Middle frontal gyrus (tissue), 1 donor: ENCODE measurements around the gene GALNT2.
A peak's percentile ranks its signal among the peaks of the same experiment; 100 is the strongest.

Source experiments
- DNase-seq: peaks from one replicate; pipeline ENCODE4 v3.0.0-alpha.2; 2015; ENCODE audit warnings: low spot score; ENCODE audit errors: extremely low spot score

The GALNT2 gene

GRCh38 chr1:230050973-230051735 lies 15.9 kb upstream of the GALNT2 start:
- no peak for DNase-seq

- no peak for DNase-seq
Observed at GRCh38 chr1:230052018-230052417, 15.0 kb upstream of the GALNT2 start.

GRCh38 chr1:230052665-230053064 lies 14.4 kb upstream of the GALNT2 start:
- no peak for DNase-seq

- DNase-seq, result peak; percentile 16
Observed at GRCh38 chr1:230054092-230054749, 12.8 kb upstream of the GALNT2 start.

GRCh38 chr1:230056098-230056497 lies 10.9 kb upstream of the GALNT2 start:
- DNase-seq, result no peak

- peak; percentile 10 for DNase-seq
Observed at GRCh38 chr1:230057100-230057499, 9.9 kb upstream of the GALNT2 start.

GRCh38 chr1:230057681-230058565 lies 9.1 kb upstream of the GALNT2 start:
- DNase-seq, result no peak

- no peak for DNase-seq
Observed at GRCh38 chr1:230058626-230059025, 8.4 kb upstream of the GALNT2 start.

- no peak for DNase-seq
Observed at GRCh38 chr1:230061801-230062200, 5.2 kb upstream of the GALNT2 start.

GRCh38 chr1:230062521-230062920 lies 4.5 kb upstream of the GALNT2 start:
- DNase-seq, result no peak

- DNase-seq, result no peak
Observed at GRCh38 chr1:230064283-230064682, 2.8 kb upstream of the GALNT2 start.

GRCh38 chr1:230065161-230065560 lies 1.9 kb upstream of the GALNT2 start:
- DNase-seq, result no peak

- DNase-seq, result no peak
Observed at GRCh38 chr1:230065571-230065970, 1.5 kb upstream of the GALNT2 start.

GRCh38 chr1:230066031-230066430 lies 1.0 kb upstream of the GALNT2 start:
- DNase-seq, result no peak

GRCh38 chr1:230067419-230067870 lies 407 bp downstream of the GALNT2 start:
- no peak for DNase-seq

GRCh38 chr1:230067871-230068620 lies 1.0 kb downstream of the GALNT2 start:
- no peak for DNase-seq

GRCh38 chr1:230068621-230068873 lies 1.5 kb downstream of the GALNT2 start:
- DNase-seq, result no peak

- no peak for DNase-seq
Observed at GRCh38 chr1:230068952-230069684, 2.1 kb downstream of the GALNT2 start.

GRCh38 chr1:230069796-230070195 lies 2.8 kb downstream of the GALNT2 start:
- no peak for DNase-seq

GRCh38 chr1:230070321-230071208 lies 3.5 kb downstream of the GALNT2 start:
- no peak for DNase-seq
